Spleen (tissue), 7 donors: ENCODE results near the gene ULBP3.

Experiments
- CTCF ChIP-seq, 11 experiments: fragments of 200-600 bp in 7 of 11; fragments of 450-650 bp in 4 of 11; sonication (generic) in 4 of 11; IDR thresholded peaks in 8 of 11; conservative IDR thresholded peaks in 3 of 11; 1 replicate in 7 of 11; 2 replicates in 4 of 11; pipeline versions ENCODE4 v1.4.0 to v1.8.0; 2016 to 2021; ENCODE audit warnings: antibody characterized with exemption in 11 of 11, inconsistent platforms in 4 of 11, mild to moderate bottlenecking in 1 of 11
- POLR2A ChIP-seq, 3 donors: fragments of 450-650 bp; IDR thresholded peaks; one replicate each; pipeline ENCODE4 v1.5.1; 2017; ENCODE audit warnings: antibody characterized with exemption in 3 of 3, mild to moderate bottlenecking in 1 of 3
- POLR2AphosphoS5 ChIP-seq, 3 donors: sonication (generic); formaldehyde crosslinking; IDR thresholded peaks; one replicate each; pipeline ENCODE4 v1.5.1; 2017; ENCODE audit warnings: antibody characterized with exemption in 3 of 3
- donor health status: DM: no; HTN: no; CAD: no; lungs with moderate emphysema.
- donor health status: DM: no; HTN: no; CAD: no.
- donor health status: DM: no; HTN: no; CAD: no.

- TF ChIP-seq POLR2AphosphoS5 (IDR thresholded peaks at IDR 0.05) (no peak), CTCF (IDR thresholded peaks at IDR 0.05 in 8 of 11, conservative IDR thresholded peaks at IDR 0.05 in 3 of 11) (no peak), POLR2A (IDR thresholded peaks at IDR 0.05) (no peak)
These were observed 10.6 kb downstream of the ULBP3 start for GRCh38 chr6:150058231-150058792.
